NB4 (cell line): ENCODE data around the gene PAPPA2.

Experiments used
- CTCF ChIP-seq: IDR thresholded peaks from one replicate; pipeline ENCODE4 v1.5.1; 2012; ENCODE audit warnings: low read depth, low read length
- MAX ChIP-seq: IDR thresholded peaks from 2 replicates; pipeline ENCODE4 v1.6.1; 2011; ENCODE audit warnings: low read depth, low read length

GRCh38 chr1:176567190-176567794 lies 104.3 kb downstream of the PAPPA2 start:
- no peak for TF ChIP-seq CTCF
- no peak for TF ChIP-seq MAX
